Stimulated activated CD4-positive, alpha-beta T cell treated with anti-CD3 and anti-CD28 coated beads, Interleukin-12 subunit alpha, Interleukin-12 subunit beta, amount 100 ng/mL, for 24 hours (primary cell): ENCODE data around the gene CXADR.
"Not testable (repeated sequence)": the region's sequence is repeated elsewhere in the genome, so short reads cannot be mapped to it uniquely, and the experiment has no call there.

Experiments
- DNase-seq, 2 experiments: peaks; one replicate each; pipeline ENCODE4 v3.0.0-alpha.2; 2020; ENCODE audit warnings: low read depth in 2 of 2

The CXADR gene

GRCh38 chr21:17512253-17513213, at the start of gene CXADR:
Gene CXADR (plus strand): TSS chr21:17513043. CDS start chr21:17513130, 87 bp downstream.
- peak; percentile 55 to 67 for DNase-seq

DNA sequence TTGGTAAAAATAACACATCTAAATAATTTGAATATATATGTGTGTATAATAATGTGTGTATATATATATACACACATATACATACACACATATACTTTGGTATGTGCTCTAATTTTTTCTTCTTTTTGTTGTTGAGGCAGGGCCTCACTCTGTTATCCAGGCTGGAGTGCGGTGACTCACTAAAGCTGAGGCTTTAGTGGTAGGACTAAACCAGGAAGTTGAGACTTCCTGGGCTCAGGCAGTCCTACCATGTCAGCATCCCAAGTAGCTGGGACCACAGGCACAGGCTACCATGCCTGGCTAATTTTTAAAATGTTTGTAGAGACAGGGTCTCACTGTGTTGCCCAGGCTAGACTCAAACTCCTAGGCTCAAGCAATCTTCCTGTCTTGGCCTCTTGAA, 46.7 kb upstream of the CXADR start:
- no peak for DNase-seq

DNA sequence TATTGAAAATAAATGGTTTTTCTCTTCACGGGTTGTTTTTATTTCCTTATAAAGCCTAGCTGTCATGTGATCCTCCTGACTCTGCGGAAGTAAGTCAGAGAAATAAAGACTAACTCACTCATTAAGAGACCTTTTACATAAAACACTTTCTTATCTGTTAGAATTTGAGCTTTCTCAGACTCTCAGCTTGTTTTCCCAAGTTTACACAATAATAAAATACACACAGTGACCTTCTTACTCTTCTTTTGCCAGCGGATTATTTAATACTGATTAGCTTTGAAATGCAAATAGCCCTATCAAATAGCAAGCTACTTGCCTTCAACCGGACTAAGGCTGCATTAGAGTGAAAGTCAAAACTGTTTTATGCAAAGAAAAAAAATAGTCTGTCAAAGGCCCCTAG, 45.5 kb upstream of the CXADR start:
- DNase-seq, result no peak

- DNase-seq, result no peak
Observed at GRCh38 chr21:17467829-17468228, 45.0 kb upstream of the CXADR start.

- no peak for DNase-seq
Observed at GRCh38 chr21:17468698-17469097, 44.1 kb upstream of the CXADR start.

GRCh38 chr21:17469727-17470126, 43.1 kb upstream of the CXADR start:
- DNase-seq, result no peak

GRCh38 chr21:17472182-17472581, 40.7 kb upstream of the CXADR start:
- no peak for DNase-seq

- no peak for DNase-seq
Observed at GRCh38 chr21:17472592-17473271, 40.1 kb upstream of the CXADR start.

DNA sequence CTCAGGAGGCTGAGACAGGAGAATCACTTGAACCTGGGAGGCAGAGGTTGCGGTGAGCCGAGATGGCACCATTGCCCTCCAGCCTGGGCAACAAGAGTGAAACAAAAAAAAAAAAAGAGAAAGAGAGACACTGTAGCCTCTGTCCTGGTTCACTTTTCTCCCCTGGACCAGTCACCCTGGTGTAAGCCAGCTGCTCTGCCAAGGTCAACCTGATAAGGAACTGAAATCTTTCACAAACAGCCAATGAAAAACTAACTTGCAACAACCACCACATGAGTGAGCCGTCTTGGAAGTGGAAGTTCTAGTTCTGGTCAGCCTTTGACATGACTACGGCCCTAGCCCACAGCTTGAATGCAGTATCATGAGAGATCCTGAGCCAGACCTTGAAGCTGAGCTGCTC, 36.8 kb upstream of the CXADR start:
- no peak for DNase-seq

GRCh38 chr21:17478156-17478555, 34.7 kb upstream of the CXADR start:
- DNase-seq, result not testable (repeated sequence)

GRCh38 chr21:17479606-17480005, 33.2 kb upstream of the CXADR start:
- DNase-seq, result no peak

GRCh38 chr21:17482928-17483327, 29.9 kb upstream of the CXADR start:
- DNase-seq, result no peak

- no peak for DNase-seq
Observed at GRCh38 chr21:17488620-17489019, 24.2 kb upstream of the CXADR start.

- DNase-seq, result not testable (repeated sequence)
Observed at GRCh38 chr21:17489565-17489964, 23.3 kb upstream of the CXADR start.

DNA sequence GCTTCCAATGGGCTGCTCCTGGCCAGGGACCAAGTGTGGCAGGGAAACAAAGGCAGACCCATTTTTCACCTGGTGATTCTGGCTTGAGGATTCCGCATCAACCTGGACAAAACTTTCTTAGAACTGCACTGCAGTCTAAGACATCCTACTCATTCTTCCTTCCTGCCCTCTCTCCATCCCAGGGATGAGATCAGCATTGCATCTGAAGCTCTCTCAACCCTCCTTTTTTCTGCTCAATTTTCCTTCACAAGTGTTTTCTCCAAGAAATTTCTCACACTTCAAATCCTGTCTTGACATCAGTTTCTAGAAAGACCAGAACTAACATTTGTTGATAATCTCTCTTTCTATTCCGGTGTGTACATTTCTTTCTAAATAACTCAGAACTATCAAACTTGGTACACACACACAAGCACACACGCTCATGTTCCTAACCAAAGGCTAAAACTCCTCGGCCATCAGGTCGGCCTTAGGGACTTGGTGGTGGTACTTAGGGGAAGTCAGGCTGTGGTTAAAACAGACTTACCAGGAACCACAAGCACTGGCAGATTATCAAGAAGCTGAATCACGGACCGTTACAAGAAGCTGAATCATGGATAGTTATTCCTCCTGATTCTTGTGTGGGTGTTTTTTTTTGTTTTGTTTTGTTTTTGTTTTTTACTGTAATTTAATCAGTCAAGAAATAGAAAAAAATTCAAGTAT, 21.0 kb upstream of the CXADR start:
- no peak for DNase-seq

GRCh38 chr21:17492415-17493168, 20.3 kb upstream of the CXADR start:
- no peak for DNase-seq

GRCh38 chr21:17494051-17494450, 18.8 kb upstream of the CXADR start:
- no peak for DNase-seq

DNA sequence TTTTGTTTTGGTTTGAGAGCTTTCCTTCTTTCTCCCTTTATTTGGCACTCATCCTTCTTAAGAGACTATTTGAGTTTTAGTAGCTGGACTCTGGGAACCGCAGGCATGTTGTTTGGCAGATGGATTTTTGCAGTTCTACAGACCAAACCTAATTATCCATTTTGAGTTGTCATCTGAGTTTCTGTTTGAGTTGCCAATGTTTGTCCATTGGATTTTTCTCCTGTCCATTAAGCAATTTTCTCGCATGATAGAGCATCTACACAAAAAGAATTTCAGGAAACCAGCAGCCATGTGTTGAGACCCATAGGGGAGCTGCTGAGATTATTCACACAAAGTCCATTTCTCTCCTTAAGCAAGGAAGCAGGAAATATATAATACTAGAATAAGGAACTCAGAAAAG, 17.2 kb upstream of the CXADR start:
- DNase-seq, result no peak

GRCh38 chr21:17497316-17497715, 15.5 kb upstream of the CXADR start:
- no peak for DNase-seq

GRCh38 chr21:17498586-17498985, 14.3 kb upstream of the CXADR start:
- no peak for DNase-seq
